Colonic mucosa (tissue), 4 donors: ENCODE data around the gene CFDP1. TPM values are rescaled to one million over a fixed set of nuclear protein-coding genes. Genes with fewer than 3 reads are reported as not detected.
"Not testable (repeated sequence)": the region's sequence is repeated elsewhere in the genome, so short reads cannot be mapped to it uniquely, and the experiment has no call there.

Experiments
- DNase-seq: peaks from one replicate; pipeline ENCODE4 v3.0.0-alpha.2; 2020
- H3K27ac ChIP-seq: fragments of 200-600 bp; one replicate; pipeline ENCODE4 v1.8.0; 2021
- H3K27me3 ChIP-seq: fragments of 200-600 bp; one replicate; pipeline ENCODE4 v1.8.0; 2021
- H3K36me3 ChIP-seq: fragments of 200-600 bp; one replicate; pipeline ENCODE4 v1.8.0; 2021
- H3K4me1 ChIP-seq: fragments of 200-600 bp; one replicate; pipeline ENCODE4 v1.8.0; 2021; ENCODE audit warnings: mild to moderate bottlenecking
- H3K4me3 ChIP-seq: fragments of 200-600 bp; one replicate; pipeline ENCODE4 v1.8.0; 2021
- H3K9ac ChIP-seq, 2 donors: one replicate each; pipeline ENCODE4 v1.7.0; 2013; ENCODE audit warnings: control low read depth in 2 of 2, low read depth in 2 of 2, low read length in 2 of 2
- H3K9me3 ChIP-seq: fragments of 200-600 bp; one replicate; pipeline ENCODE4 v1.8.0; 2021
- intact Hi-C: fragments of 100-400 bp; cut with DNase I; formaldehyde crosslinking; loops from one replicate; pipeline ENCODE4 v1.14.1; 2022
- total RNA-seq, 2 donors: library from RNA; stranded (reverse); fragmentation: NEBNext Ultra II Directional in 1 of 2; extraction: Animal tissue kit (Norgen Biotek cat#: 25700) in 1 of 2; gene quantifications; one replicate each; pipeline ENCODE4 v1.2.1, GENCODE V29; 2021
- TF ChIP-seq, protein P1 (sequence below): fragments of 200-600 bp; IDR thresholded peaks from one replicate; pipeline ENCODE4 v1.8.0; 2022; ENCODE audit warnings: antibody characterized with exemption, mild to moderate bottlenecking
- donor health status: healthy.
- donor health status: DM: no; HTN: no; CAD: no.
- donor health status: DM: no; HTN: no; CAD: no.

The CFDP1 gene
- total RNA-seq, 2 donors from 2014 or later, result 61.6 to 75.8 TPM

DNA sequence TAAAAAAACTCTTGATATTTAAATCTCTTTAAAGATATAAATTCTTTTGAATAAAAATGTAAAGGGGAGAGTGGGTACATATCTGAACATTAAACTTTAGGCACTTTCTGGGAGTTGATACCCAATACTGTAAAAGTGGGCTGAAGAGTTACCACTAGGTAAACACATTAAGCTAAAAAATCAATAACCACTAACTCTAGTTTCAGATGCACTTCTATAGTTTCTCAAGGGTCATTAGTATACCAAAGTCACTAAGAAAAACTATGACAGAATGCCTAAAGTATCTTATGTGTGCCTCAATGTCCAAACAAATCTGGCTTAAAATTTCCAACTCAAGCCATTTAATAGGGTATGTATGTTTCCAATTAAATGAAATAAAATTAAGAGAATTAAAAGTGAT, 13.1 kb upstream of the CFDP1 start:
- Histone ChIP-seq H3K27ac (no peak overlapping the region), H3K4me3 (no peak overlapping the region), H3K9ac (no peak overlapping the region), H3K9me3 (no peaks in the 10 kb centered on the region), H3K4me1 (no peaks in the 10 kb centered on the region), H3K27me3 (no peaks in the 10 kb centered on the region), H3K36me3 (no peaks in the 10 kb centered on the region)
- DNase-seq, result no peak
- intact Hi-C loops, result no loop called here
- TF ChIP-seq, protein P1, sequence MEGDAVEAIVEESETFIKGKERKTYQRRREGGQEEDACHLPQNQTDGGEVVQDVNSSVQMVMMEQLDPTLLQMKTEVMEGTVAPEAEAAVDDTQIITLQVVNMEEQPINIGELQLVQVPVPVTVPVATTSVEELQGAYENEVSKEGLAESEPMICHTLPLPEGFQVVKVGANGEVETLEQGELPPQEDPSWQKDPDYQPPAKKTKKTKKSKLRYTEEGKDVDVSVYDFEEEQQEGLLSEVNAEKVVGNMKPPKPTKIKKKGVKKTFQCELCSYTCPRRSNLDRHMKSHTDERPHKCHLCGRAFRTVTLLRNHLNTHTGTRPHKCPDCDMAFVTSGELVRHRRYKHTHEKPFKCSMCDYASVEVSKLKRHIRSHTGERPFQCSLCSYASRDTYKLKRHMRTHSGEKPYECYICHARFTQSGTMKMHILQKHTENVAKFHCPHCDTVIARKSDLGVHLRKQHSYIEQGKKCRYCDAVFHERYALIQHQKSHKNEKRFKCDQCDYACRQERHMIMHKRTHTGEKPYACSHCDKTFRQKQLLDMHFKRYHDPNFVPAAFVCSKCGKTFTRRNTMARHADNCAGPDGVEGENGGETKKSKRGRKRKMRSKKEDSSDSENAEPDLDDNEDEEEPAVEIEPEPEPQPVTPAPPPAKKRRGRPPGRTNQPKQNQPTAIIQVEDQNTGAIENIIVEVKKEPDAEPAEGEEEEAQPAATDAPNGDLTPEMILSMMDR, result no peak

DNA sequence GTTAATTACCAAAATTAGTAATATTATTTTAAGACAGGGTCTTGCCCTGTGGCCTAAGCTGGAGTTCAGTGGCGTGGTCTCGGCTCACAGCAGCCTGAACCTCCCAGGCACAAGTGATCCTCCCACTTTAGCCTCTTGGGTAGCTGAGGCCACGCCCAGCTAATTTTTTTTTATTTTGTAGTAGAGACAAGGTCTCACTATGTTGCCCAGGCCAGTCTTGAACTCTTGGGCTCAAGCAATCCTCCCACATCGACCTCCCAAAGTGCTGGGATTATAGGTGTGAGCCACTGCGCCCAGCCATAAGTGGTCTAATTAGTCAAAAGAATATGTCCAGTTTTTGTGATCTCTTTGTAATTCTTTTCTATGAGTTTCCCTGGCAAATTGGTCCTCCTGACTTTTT, 12.0 kb upstream of the CFDP1 start:
- no peak overlapping the region for H3K9ac ChIP-seq
- no peaks in the 10 kb centered on the region for H3K9me3 ChIP-seq
- DNase-seq, result no peak
- no peak overlapping the region for H3K27ac ChIP-seq
- intact Hi-C loops, result no loop called here
- H3K27me3 ChIP-seq, result no peaks in the 10 kb centered on the region
- no peak overlapping the region for H3K4me3 ChIP-seq
- no peaks in the 10 kb centered on the region for H3K4me1 ChIP-seq
- H3K36me3 ChIP-seq, result no peaks in the 10 kb centered on the region
- TF ChIP-seq, protein P1, result no peak

DNA sequence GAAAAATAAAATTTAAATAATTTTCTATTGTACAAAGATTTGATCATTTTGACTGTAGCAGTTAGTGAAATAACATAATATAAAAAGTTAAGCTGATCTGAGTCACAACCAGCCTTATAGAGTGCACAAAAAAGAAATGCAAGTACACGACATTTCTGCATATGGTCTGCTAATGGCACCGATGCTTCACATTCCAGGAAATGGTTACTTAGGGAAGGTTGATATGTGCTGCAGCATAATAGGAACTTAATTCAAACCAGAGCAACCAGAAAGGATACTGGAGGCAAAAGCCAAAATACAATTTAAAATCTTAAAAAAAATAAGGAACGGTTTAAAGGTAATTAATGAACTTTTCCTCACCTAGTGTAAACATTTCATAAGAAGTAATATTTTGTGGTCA, 10.0 kb upstream of the CFDP1 start:
- H3K4me1 ChIP-seq, result no peaks in the 10 kb centered on the region
- no peak overlapping the region for H3K4me3 ChIP-seq
- H3K9ac ChIP-seq, result no peak overlapping the region
- no peaks in the 10 kb centered on the region for H3K36me3 ChIP-seq
- DNase-seq, result no peak
- H3K27me3 ChIP-seq, result no peaks in the 10 kb centered on the region
- no peak overlapping the region for H3K27ac ChIP-seq
- H3K9me3 ChIP-seq, result no peaks in the 10 kb centered on the region
- TF ChIP-seq, protein P1, result no peak
- intact Hi-C loops, result no loop called here

DNA sequence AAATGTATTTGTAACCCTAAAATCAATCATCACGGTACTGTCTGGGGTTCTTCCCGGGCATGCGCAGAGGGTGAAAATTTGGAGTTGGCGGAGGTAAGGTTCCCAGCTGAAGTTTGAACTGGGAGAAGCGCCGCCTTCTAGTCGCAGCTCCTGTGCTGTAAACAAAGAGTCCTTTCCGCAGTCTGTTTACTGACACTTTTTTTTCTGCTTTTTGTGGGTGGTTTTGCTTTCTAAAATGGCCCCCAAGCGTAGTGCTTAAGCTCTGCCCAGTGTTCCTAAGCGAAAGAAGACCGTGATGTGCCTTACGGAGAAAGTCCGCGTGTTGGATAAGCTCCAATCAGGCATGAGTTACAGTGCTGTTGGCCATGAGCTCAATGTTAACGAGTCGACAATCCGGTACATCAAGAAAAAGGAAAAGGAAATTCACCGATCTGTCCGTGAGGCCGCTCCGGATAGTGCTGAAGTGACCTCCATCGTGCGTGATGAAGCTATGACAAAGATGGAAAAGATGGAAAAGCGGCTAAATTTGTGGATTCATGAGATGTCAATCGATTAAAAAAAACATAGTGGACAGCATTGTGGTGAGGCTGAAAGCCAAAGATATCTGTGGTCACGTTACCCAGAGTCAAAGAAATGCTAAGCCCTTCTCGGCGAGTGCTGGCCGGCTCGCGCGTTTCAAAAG, 570 bp upstream of the CFDP1 start:
- no peaks in the 10 kb centered on the region for H3K4me1 ChIP-seq
- peak overlapping the region; percentile 85 for H3K27ac ChIP-seq
- intact Hi-C loops, result no loop called here

DNA sequence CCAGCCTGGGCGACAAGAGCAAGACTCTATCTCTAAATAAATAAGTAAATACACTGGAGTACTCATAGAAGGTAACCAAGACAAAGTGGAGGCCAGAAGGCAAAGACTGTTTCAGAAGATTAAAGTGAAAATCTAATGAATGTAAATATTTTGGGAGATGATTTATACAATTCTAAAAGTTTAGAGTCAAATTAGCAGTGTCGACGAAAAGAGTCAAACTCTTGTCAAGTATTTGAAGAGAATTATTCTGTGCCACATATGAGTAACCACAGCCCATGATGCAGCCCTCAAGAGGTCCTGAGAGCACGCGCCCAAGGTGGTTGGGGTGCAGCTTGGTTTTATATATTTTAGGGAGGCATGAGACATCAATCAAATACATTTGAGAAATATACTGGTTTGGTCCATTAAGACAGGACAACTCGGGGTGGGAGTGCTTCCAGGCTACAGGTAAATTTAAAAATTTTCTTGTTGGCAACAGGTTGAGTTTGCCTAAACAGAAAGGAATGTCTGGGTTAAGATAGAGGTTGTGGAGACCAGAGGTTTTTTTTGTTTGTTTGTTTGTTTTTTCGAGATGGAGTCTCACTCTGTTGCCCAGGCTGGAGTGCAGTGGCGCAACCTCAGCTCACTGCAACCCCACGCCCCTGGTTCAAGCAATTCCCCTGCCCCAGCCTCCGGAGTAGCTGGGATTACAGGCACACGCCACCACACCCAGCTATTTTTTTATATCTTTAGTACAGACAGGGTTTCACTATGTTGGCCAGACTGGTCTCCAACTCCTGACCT, 3.5 kb downstream of the CFDP1 start:
- Histone ChIP-seq H3K4me3 (no peak overlapping the region), H3K36me3 (no peaks in the 10 kb centered on the region), H3K27me3 (no peaks in the 10 kb centered on the region), H3K4me1 (no peaks in the 10 kb centered on the region), H3K27ac (no peak overlapping the region), H3K9me3 (no peaks in the 10 kb centered on the region), H3K9ac (no peak overlapping the region)
- no peak for DNase-seq
- TF ChIP-seq, protein P1, result no peak
- intact Hi-C loops, result no loop called here

More for the DNA sequence above, 570 bp upstream of the CFDP1 start:
- peak; percentile 84 for DNase-seq
- Histone ChIP-seq H3K36me3 (no peaks in the 10 kb centered on the region), H3K27me3 (no peaks in the 10 kb centered on the region), H3K9me3 (no peaks in the 10 kb centered on the region), H3K4me3 (peak overlapping the region; percentile 79), H3K9ac (peak overlapping the region; percentile 12 to 94)
- TF ChIP-seq, protein P1, result no peak

DNA sequence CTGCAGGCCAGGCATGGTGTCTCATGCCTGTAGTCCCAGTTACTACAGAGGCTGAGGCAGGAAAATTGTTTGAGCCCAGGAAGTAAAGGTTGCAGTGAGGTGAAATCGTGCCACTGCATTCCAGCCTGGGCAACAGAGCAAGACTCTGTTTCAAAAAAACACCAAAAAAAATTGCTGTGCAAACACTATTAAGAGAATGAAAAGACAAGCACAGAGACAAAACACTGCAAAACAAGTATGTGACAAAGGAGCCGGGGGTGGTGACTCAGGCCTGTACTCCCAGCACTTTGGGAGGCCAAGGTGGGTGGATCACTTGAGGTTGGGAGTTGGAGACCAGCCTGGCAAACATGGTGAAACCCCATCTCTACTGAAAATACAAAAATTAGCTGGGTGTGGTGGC, 6.8 kb downstream of the CFDP1 start:
- H3K4me3 ChIP-seq, H3K27me3 ChIP-seq, H3K9ac ChIP-seq, H3K9me3 ChIP-seq, H3K27ac ChIP-seq, H3K4me1 ChIP-seq, H3K36me3 ChIP-seq, intact Hi-C loops, DNase-seq: not testable (repeated sequence)

DNA sequence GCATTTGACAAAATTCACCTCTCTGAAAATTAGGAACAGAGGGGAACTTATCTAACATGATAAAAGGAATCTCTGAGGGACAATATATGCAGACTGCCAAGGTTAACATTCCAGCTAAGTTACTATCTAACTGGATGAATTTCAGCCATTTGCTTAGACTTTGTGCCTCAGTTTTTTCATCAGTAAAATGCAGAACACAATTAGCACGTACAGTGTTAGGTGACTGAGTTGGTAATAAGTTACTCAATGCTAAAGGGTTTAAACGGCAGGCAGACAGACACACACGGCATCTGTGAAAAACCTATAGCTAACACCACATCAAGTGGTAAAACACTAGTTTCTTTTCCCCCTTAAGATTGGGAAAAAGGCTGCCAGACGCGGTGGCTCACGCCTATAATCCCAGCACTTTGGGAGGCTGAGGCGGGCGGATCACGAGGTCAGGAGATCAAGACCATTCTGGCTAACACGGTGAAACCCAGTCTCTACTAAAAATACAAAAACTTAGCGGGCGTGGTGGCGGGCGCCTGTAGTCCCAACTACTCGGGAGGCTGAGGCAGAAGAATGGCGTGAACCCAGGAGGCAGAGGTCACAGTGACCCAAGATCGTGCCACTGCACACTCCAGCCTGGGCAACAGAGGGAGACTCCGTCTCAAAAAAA, 9.1 kb downstream of the CFDP1 start:
- H3K27ac ChIP-seq, DNase-seq, H3K9ac ChIP-seq, intact Hi-C loops, H3K9me3 ChIP-seq, H3K27me3 ChIP-seq, H3K4me1 ChIP-seq, H3K36me3 ChIP-seq, H3K4me3 ChIP-seq: not testable (repeated sequence)
